ENCODE measurements around the gene POLR1H. TPM values are rescaled to one million over a fixed set of nuclear protein-coding genes. Genes with fewer than 3 reads are reported as not detected.

Gene POLR1H
- total RNA-seq, 1 donor from 2014 or later: 16.8 TPM

GRCh38 chr6:30093951-30094661 lies 33.0 kb downstream of the POLR1H start:
- Mint-ChIP-seq H3K9me3 (ENCODE audit: unreplicated experiment) (peaks cover 2% of the 10 kb centered on the region), H3K27ac (ENCODE audit: unreplicated experiment) (no peak overlapping the region), H3K4me1 (ENCODE audit: low read depth, unreplicated experiment) (peaks cover 6% of the 10 kb centered on the region), H3K27me3 (ENCODE audit: low read depth, unreplicated experiment) (peaks cover 76% of the 10 kb centered on the region), H3K36me3 (ENCODE audit: low read depth, unreplicated experiment) (no peaks in the 10 kb centered on the region), H3K4me3 (ENCODE audit: unreplicated experiment) (no peak overlapping the region)
- DNase-seq (ENCODE audit: low read depth) (no peak), FAIRE-seq (no peak)
- H3K4me2 ChIP-seq (ENCODE audit: low read length): no peak overlapping the region
- H3K4me3 ChIP-seq (ENCODE audit: insufficient read depth, low read depth, low read length): no peak overlapping the region
- no peak overlapping the region for H2AFZ ChIP-seq (ENCODE audit: low read depth, low read length)
- H3K27ac ChIP-seq (ENCODE audit: low read depth, low read length): no peak overlapping the region
- peaks cover 54% of the 10 kb centered on the region for H3K27me3 ChIP-seq (ENCODE audit: insufficient read depth, low read length)
- H3K79me2 ChIP-seq (ENCODE audit: insufficient read depth, low read length): no peaks in the 10 kb centered on the region
- H3K9me3 ChIP-seq (ENCODE audit: insufficient read depth, low read depth, low read length): peaks cover 3% of the 10 kb centered on the region
- H3K4me1 ChIP-seq (ENCODE audit: insufficient read depth, low read length): no peaks in the 10 kb centered on the region
- no peaks in the 10 kb centered on the region for H3K36me3 ChIP-seq (ENCODE audit: insufficient read depth, low read length)
- no peak for TF ChIP-seq EZH2 (IDR thresholded peaks at IDR 0.05; ENCODE audit: insufficient read depth, low read length)
- TF ChIP-seq, protein P1, sequence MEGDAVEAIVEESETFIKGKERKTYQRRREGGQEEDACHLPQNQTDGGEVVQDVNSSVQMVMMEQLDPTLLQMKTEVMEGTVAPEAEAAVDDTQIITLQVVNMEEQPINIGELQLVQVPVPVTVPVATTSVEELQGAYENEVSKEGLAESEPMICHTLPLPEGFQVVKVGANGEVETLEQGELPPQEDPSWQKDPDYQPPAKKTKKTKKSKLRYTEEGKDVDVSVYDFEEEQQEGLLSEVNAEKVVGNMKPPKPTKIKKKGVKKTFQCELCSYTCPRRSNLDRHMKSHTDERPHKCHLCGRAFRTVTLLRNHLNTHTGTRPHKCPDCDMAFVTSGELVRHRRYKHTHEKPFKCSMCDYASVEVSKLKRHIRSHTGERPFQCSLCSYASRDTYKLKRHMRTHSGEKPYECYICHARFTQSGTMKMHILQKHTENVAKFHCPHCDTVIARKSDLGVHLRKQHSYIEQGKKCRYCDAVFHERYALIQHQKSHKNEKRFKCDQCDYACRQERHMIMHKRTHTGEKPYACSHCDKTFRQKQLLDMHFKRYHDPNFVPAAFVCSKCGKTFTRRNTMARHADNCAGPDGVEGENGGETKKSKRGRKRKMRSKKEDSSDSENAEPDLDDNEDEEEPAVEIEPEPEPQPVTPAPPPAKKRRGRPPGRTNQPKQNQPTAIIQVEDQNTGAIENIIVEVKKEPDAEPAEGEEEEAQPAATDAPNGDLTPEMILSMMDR (IDR thresholded peaks at IDR 0.05; ENCODE audit: insufficient read depth, low read depth, low read length): no peak
- no peaks in the 10 kb centered on the region for H4K20me1 ChIP-seq (ENCODE audit: insufficient read depth, low read length)
- H3K9ac ChIP-seq (ENCODE audit: low read length): no peak overlapping the region

DNA sequence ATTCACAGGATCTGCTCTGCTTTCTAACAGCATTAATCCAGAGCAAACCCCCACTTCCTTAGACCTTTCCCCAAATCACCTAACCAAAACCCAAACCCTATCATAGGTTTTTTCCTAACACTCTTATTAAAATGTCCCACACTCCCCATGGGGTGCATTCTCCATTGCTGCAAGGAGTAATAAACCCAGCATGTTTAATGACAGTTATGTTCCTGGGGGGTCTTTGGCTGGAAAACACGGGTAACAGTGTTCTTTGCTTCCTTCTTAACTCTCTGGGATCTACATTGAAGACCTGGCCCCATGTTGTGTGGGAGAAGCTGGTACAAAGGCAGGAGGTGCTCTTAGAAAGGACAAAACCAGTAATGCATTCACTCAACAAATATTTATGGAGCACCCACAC lies 35.8 kb downstream of the POLR1H start:
- Histone ChIP-seq H3K4me1 (ENCODE audit: insufficient read depth, low read length) (peaks cover 6% of the 10 kb centered on the region), H3K36me3 (ENCODE audit: insufficient read depth, low read length) (no peaks in the 10 kb centered on the region), H3K9ac (ENCODE audit: low read length) (no peak overlapping the region), H3K4me2 (ENCODE audit: low read length) (no peak overlapping the region), H3K27me3 (ENCODE audit: insufficient read depth, low read length) (peaks cover 60% of the 10 kb centered on the region), H4K20me1 (ENCODE audit: insufficient read depth, low read length) (no peaks in the 10 kb centered on the region), H3K9me3 (ENCODE audit: insufficient read depth, low read depth, low read length) (peaks cover 3% of the 10 kb centered on the region), H2AFZ (ENCODE audit: low read depth, low read length) (no peak overlapping the region), H3K4me3 (ENCODE audit: insufficient read depth, low read depth, low read length) (no peak overlapping the region), H3K27ac (ENCODE audit: low read depth, low read length) (no peak overlapping the region), H3K79me2 (ENCODE audit: insufficient read depth, low read length) (no peaks in the 10 kb centered on the region)
- no peak overlapping the region for H3K27ac Mint-ChIP-seq (ENCODE audit: unreplicated experiment)
- H3K4me3 Mint-ChIP-seq (ENCODE audit: unreplicated experiment): no peak overlapping the region
- FAIRE-seq (no peak), DNase-seq (ENCODE audit: low read depth) (no peak)
- peaks cover 7% of the 10 kb centered on the region for H3K4me1 Mint-ChIP-seq (ENCODE audit: low read depth, unreplicated experiment)
- no peaks in the 10 kb centered on the region for H3K36me3 Mint-ChIP-seq (ENCODE audit: low read depth, unreplicated experiment)
- H3K27me3 Mint-ChIP-seq (ENCODE audit: low read depth, unreplicated experiment): peaks cover 76% of the 10 kb centered on the region
- H3K9me3 Mint-ChIP-seq (ENCODE audit: unreplicated experiment): no peaks in the 10 kb centered on the region
- TF ChIP-seq, protein P1 (IDR thresholded peaks at IDR 0.05; ENCODE audit: insufficient read depth, low read depth, low read length): no peak
- TF ChIP-seq EZH2 (IDR thresholded peaks at IDR 0.05; ENCODE audit: insufficient read depth, low read length): no peak

Measured in astrocyte (in vitro differentiated cells and primary cell).